NCI-H2196 treated with DMSO at 0.1 percent for 48 hours (cell line): ENCODE measurements around the gene PDAP1.
A peak's percentile ranks its signal among the peaks of the same experiment; 100 is the strongest.
"Not testable (repeated sequence)": the region's sequence is repeated elsewhere in the genome, so short reads cannot be mapped to it uniquely, and the experiment has no call there.

Experiments
- DNase-seq: peaks from one replicate; lab custom pipeline; 2025; ENCODE audit not compliant: unreplicated experiment; lab: John Stamatoyannopoulos, UW

Gene PDAP1

GRCh38 chr7:99380032-99380822, 28.2 kb downstream of the PDAP1 start:
- DNase-seq: no peak

DNA sequence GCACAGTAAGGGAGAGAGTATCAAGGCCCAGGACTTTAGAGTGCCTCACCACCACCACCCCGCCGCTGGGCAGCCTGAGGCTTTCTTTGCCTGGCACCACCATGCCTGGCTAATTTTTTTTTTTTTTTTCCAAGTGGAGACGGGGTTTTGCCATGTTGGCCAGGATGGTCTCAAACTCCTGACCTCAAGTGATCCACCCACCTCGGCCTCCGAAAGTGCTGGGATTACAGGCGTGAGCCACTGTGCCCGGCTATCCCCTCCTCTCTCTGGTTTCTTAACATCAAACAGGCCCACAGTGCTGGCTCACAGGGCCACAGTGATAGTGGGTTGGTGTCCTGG, 28.7 kb downstream of the PDAP1 start:
- DNase-seq: not testable (repeated sequence)

- no peak for DNase-seq
Measured at GRCh38 chr7:99379043-99379577, 29.3 kb downstream of the PDAP1 start.

- peak; percentile 74 for DNase-seq
Measured at GRCh38 chr7:99375070-99375807, 33.2 kb downstream of the PDAP1 start.

- peak; percentile 46 for DNase-seq
Measured at GRCh38 chr7:99374111-99375064, 34.0 kb downstream of the PDAP1 start, which contains the start of gene ARPC1B. TSS of gene ARPC1B (plus strand) at chr7:99374730. CDS start at chr7:99385715, 10,985 bp downstream.

DNA sequence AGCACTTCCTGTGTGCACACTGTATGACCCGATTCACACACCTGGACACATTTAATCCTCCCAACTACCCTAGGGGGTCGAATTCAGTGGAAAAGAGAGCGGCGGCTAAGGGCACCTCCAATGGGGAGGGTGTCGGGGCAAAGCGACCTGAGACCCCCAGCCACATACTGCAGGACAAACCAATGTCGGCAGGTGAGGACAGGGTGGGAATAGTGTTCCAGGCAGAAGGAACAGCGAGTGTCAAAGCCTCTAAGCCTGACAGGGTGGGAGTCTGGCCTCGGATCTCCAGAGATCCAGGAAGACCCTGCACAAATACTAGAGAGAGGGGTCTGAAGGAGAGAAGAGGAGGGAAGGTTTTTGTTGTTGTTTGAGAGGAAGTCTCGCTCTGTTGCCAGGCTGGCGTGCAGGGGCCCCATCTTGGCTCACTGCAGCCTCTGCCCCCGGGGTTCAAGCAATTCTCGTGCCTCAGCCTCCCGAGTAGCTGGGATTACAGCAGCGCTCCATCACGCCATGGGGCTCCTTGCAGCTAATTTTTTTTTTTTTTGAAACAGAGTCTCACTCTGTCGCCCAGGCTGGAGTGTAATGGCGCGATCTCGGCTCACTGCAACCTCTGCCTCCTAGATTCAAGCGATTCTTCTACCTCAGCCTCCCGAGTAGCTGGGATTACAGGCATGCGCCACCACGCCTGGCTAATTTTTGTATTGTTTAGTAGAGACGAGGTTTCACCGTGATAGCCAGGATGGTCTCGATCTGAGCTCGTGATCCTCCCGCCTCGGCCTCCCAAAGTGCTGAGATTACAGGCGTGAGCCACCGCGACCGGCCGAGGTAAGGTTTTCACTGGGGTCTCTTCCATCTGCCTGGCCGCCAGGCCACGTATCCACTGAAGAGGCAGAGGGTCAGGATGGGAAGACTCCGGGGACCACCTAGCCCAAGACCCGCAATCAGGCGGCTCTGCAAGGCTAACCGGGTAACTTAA, 35.0 kb downstream of the PDAP1 start:
- no peak for DNase-seq

- DNase-seq: no peak
Measured at GRCh38 chr7:99372275-99373090, 35.9 kb downstream of the PDAP1 start.

GRCh38 chr7:99371376-99371920, 36.9 kb downstream of the PDAP1 start:
- no peak for DNase-seq

DNA sequence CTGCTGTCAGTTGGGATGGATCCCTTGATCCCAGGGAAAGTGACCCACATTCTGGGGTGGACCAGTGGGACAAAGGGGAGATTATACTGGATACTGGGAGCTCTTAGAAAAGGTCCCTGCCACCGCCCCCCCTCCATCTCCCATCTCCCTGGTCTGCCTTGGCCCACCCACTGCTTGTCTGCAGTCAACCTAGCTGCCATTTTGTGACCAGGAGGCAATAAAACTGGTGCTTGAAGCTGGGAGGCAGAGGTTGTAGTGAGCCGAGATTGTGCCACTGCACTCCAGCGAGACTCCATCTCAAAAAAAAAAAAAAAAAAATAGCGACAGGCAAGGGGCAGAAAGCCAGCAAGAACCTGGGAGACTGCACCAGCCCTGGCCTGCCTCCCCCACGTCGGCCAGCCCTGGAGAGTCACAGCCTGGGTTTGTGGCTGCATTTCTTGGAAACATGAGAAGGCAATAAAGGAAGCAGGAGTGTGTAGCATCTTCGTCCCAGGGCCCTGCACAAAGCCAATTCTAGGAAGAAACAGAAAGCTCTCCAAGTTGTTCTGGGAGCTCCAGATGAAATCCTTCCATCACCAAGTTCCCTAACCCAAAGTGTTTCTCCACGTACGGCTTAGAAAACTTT, 38.5 kb downstream of the PDAP1 start:
- no peak for DNase-seq

- DNase-seq: no peak
Measured at GRCh38 chr7:99368750-99369389, 39.5 kb downstream of the PDAP1 start.

- no peak for DNase-seq
Measured at GRCh38 chr7:99366646-99367045, 41.8 kb downstream of the PDAP1 start.

GRCh38 chr7:99365318-99366141, 42.9 kb downstream of the PDAP1 start:
- DNase-seq: no peak

DNA sequence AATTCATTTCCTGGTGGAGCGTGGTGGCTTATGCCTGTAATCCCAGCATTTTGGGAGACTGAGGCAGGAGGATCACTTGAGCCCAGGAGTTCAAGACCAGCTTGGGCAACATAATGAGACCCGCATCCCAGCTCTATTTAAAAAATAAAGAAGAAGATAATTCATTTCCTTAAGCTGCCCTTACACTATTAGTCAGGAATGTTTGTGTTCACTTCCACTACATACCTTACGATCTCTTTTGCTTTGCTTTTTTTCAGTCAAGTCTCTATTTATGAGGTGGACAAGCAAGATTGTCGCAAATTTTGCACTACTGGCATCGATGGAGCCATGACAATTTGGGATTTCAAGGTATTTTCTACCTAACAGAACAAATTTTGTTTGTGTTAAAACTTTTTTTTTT, 45.1 kb downstream of the PDAP1 start:
- no peak for DNase-seq

GRCh38 chr7:99362801-99363200, 45.6 kb downstream of the PDAP1 start:
- DNase-seq: no peak

DNA sequence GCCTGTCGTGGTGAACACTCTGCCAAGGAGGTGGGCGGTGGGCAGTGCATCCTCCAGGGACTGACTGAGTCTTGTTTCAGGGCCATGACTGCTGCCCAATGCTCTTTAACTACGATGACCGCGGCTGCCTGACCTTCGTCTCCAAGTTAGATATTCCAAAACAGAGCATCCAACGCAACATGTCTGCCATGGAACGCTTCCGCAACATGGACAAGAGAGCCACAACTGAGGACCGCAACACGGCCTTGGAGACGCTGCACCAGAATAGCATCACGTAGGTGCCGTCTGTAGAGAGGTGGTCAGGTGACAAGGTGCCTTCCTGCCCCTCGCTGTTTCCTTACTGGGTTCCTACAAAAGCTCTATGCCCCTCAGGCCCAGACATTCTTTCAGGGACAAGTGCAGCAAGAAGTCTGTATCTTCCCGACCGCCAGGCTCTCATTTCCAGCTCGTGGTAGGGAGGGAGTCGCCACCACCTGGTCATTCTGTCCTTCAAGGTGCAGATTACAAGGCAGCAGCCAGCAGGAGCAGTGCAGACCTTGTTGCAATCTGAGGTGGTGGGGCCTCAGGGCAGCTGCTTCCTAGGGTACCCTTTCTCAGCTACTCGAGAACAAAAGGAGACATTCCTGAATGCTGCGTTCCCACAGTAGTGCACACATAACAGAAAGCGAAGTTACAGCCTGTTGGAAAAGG, 48.8 kb downstream of the PDAP1 start:
- no peak for DNase-seq

DNA sequence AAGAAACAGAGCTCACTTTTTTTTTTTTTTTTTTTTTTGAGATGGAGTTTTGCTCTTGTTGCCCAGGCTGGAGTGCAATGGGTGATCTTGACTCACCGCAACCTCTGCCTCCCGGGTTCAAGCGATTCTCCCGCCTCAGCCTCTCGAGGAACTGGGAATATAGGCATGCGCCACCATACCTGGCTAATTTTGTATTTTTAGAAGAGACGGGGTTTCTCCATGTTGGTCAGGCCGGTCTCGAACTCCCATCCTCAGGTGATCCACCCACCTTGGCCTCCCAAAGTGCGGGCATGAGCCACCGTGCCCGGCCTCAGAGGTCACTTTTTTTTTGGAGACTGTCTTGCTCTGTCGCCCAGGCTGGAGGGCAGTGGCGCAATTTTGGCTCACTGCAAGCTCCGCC, 49.9 kb downstream of the PDAP1 start:
- DNase-seq: not testable (repeated sequence)
